Mucosa of descending colon (tissue), 3 donors: ENCODE results near the gene SLC5A10. TPM values are rescaled to one million over a fixed set of nuclear protein-coding genes. Genes with fewer than 3 reads are reported as not detected.

Source experiments
- ATAC-seq: fragments of 200-7000 bp; cut with Tn5 transposase; one replicate; pipeline ENCODE4 v1.9.1; 2020; ENCODE audit warnings: mild to moderate bottlenecking, moderate library complexity
- DNase-seq, 3 donors: peaks; one replicate each; pipeline ENCODE4 v3.0.0-alpha.2; 2020
- H3K36me3 ChIP-seq: fragments of 200-600 bp; one replicate; pipeline ENCODE4 v1.8.0; 2021; ENCODE audit warnings: low read depth, mild to moderate bottlenecking
- H3K4me1 ChIP-seq: fragments of 200-600 bp; one replicate; pipeline ENCODE4 v1.8.0; 2021; ENCODE audit warnings: low read depth, mild to moderate bottlenecking
- H3K4me3 ChIP-seq: fragments of 200-600 bp; one replicate; pipeline ENCODE4 v1.8.0; 2021; ENCODE audit warnings: mild to moderate bottlenecking
- H3K9me3 ChIP-seq: fragments of 200-600 bp; one replicate; pipeline ENCODE4 v1.8.0; 2021; ENCODE audit warnings: mild to moderate bottlenecking
- CTCF ChIP-seq: fragments of 200-600 bp; IDR thresholded peaks from one replicate; pipeline ENCODE4 v1.8.0; 2022; ENCODE audit warnings: antibody characterized with exemption, mild to moderate bottlenecking
- intact Hi-C, 2 donors: fragments of 100-400 bp; cut with DNase I in 1 of 2; cut with micrococcal nuclease in 1 of 2; formaldehyde crosslinking; loops; one replicate each; pipeline versions ENCODE4 v1.11.0 to v1.11.1; 2022; cut with DNase I, micrococcal nuclease
- total RNA-seq, 3 donors: library from RNA; stranded (reverse); fragmentation: NEBNext Ultra II Directional in 2 of 3; extraction: Animal tissue kit (Norgen Biotek cat#: 25700) in 2 of 3; gene quantifications; one replicate each; pipeline versions ENCODE4 v1.2.1 to v1.2.4, GENCODE V29; 2021 to 2023
- donor health status: DM: no; HTN: no; CAD: no; lungs with moderate emphysema.
- donor health status: DM: no; HTN: no; CAD: no.
- donor health status: DM: no; HTN: yes; CAD: no.

Gene SLC5A10
- total RNA-seq, 3 donors from 2014 or later = 0.12 TPM; not detected in 2

GRCh38 chr17:18916816-18917500, 35.0 kb upstream of the SLC5A10 start:
- Histone ChIP-seq H3K9me3 (no peaks in the 10 kb centered on the region), H3K36me3 (no peaks in the 10 kb centered on the region), H3K4me3 (no peak overlapping the region), H3K4me1 (peaks cover 26% of the 10 kb centered on the region)
- ATAC-seq (no peak), DNase-seq (no peak)
- TF ChIP-seq CTCF = no peak
- intact Hi-C loops = no loop called here

- no peak for TF ChIP-seq CTCF
- intact Hi-C loops = no loop called here
- peaks cover 30% of the 10 kb centered on the region for H3K4me1 ChIP-seq
- ATAC-seq (no peak), DNase-seq (no peak)
- H3K4me3 ChIP-seq = no peak overlapping the region
- no peaks in the 10 kb centered on the region for H3K36me3 ChIP-seq
- no peaks in the 10 kb centered on the region for H3K9me3 ChIP-seq
Observed at GRCh38 chr17:18917506-18918032, 34.4 kb upstream of the SLC5A10 start.

GRCh38 chr17:18919963-18920362, 32.0 kb upstream of the SLC5A10 start:
- no peak for TF ChIP-seq CTCF
- no peaks in the 10 kb centered on the region for H3K9me3 ChIP-seq
- H3K4me3 ChIP-seq = no peak overlapping the region
- peaks cover 35% of the 10 kb centered on the region for H3K4me1 ChIP-seq
- peak; percentile 93 for ATAC-seq
- DNase-seq = peak in 2 of 3 donors; percentile 47 to 62
- intact Hi-C loops = no loop called here
- H3K36me3 ChIP-seq = no peaks in the 10 kb centered on the region

- intact Hi-C loops = no loop called here
- DNase-seq (no peak), ATAC-seq (no peak)
- no peaks in the 10 kb centered on the region for H3K36me3 ChIP-seq
- H3K4me3 ChIP-seq = no peak overlapping the region
- TF ChIP-seq CTCF = no peak
- peaks cover 35% of the 10 kb centered on the region for H3K4me1 ChIP-seq
- no peaks in the 10 kb centered on the region for H3K9me3 ChIP-seq
Observed at GRCh38 chr17:18920911-18921441, 31.0 kb upstream of the SLC5A10 start.

GRCh38 chr17:18921485-18921884, 30.5 kb upstream of the SLC5A10 start:
- no peak for TF ChIP-seq CTCF
- H3K36me3 ChIP-seq = no peaks in the 10 kb centered on the region
- no peaks in the 10 kb centered on the region for H3K9me3 ChIP-seq
- ATAC-seq (no peak), DNase-seq (no peak)
- H3K4me1 ChIP-seq = peaks cover 35% of the 10 kb centered on the region
- intact Hi-C loops = no loop called here
- H3K4me3 ChIP-seq = no peak overlapping the region
